ENCODE results near the gene NCKAP1.
"Not testable (repeated sequence)": the region's sequence is repeated elsewhere in the genome, so short reads cannot be mapped to it uniquely, and the experiment has no call there.

NCKAP1 gene

DNA sequence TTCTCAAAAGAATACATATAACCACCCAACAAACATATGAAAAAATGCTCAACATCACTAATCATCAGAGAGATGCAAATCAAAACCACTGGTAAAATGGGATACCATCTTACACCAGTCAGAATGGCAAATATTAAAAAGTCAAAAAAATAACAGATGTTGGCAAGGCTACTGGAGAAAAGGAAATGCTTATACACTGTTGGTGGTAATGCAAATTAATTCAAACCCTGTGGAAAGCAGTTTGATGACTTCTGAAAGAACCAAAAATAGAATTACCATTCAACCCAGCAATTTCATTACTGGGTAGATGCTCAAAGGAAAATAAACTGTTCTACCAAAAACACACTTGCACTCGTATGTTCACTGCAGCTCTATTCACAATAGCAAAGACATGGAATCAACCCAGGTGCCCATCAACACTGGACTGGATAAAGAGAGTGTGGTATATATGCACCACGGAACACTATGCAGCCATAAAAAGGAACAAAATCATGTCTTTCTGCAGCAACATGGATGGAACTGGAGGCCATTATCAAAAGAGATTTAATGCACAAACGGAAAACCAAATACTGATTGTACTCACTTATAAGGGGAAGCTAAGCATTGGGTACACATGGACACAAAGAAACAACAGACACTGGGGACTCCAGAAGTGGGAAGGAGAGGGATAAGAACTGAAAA, 38.8 kb downstream of the NCKAP1 start:
- DNase-seq = no peak

DNA sequence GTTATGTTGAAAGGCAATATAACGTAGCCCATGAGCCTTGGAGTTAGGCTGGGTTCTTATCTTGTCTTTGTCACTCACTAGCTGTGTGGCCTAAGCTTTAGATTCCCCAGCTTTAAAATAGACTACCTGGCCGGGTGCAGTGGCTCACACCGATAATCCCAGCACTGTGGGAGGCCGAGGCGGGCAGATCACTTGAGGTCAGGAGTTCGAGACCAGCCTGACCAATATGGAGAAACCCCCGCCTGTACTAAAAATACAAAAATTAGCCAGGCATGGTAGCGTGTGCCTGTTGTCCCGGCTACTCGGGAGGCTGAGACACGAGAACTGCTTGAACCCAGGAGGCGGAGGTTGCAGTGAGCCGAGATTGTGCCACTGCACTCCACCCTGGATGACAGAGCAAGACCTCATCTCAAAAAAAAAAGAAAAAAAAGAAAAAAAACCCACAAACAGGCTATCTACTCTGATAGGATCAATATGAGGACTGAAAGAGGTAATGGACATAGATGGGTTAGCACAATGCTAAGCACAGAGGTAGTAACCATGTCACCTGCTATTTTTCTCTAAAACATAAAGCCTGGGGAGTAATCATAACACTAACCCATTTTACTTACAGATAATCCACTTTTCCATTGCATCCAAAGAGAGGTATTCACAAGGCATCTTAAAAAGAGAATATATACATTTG, 43.9 kb downstream of the NCKAP1 start:
- DNase-seq = no peak

DNA sequence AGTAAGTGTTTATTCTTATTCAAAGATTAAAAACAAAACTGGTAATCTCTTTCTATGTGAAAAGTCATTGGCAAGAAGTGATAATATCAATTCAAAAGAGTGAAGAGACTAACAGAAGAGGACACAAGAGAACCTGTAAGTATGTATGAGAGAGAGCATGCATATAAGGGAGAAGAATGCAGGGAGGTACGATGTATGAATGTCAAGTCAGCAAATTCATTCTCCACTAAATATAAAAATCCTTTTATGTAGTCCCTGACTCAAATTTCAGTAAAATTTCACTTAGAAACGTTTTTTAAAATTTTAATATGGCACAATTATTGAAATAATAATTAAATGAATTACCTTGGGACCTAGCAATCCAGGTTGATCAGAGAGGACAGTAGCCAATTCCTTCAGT, 55.3 kb downstream of the NCKAP1 start:
- no peak for DNase-seq

DNA sequence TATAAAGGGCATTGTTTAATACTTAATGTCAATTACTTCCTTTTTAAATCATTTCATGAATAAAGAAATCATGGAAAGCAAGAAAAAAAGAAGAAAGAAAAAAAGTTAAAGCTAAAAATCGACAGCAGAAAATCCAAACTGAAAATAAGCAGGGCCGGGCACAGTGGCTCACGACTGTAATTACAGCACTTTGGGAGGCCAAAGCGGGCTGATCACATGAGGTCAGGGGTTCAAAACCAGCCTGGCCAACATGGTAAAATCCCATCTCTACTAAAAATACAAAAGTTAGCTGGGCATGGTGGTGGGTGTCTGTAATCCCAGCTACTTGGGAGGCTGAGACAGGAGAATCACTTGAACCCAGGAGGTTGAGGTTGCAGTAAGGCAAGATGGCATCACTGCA, 56.8 kb downstream of the NCKAP1 start:
- DNase-seq = not testable (repeated sequence)

DNA sequence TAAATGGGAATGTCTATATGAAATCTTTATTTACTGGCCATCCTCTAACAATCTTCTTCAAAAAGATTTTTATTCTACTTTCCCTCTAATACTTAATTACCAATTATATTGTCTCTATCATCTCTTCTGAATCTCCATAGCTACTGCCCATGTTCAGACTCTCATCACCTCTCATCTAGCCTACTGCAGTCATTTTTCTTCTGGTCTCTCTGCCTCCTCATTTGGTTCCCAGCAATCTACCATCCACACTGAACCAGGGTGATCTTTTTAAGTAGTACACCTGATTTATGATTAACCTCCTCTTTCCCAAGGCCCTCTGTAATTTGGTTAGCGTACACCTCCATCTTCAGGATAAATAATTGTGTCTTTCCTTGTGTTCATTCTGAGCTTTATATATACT, 57.6 kb downstream of the NCKAP1 start:
- DNase-seq = no peak

DNA sequence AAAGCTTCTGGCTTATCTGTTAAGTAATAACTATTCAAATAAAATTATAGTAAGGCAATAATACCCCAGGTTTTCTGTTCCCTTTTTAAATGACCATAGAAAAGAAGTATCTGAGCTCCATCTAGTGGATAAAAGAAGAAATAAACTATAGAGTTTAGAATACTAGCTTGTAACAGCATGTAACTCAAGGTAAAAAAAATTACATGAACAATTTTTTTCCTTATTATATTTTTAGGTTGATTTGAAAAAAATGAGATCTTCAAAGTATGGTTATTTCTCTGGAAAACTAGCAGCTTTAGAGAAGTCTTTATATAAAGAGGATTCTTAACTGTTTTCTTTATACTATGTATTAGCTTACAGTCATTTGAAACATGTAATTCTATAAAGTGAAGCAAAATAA, 58.1 kb downstream of the NCKAP1 start:
- DNase-seq = no peak

DNA sequence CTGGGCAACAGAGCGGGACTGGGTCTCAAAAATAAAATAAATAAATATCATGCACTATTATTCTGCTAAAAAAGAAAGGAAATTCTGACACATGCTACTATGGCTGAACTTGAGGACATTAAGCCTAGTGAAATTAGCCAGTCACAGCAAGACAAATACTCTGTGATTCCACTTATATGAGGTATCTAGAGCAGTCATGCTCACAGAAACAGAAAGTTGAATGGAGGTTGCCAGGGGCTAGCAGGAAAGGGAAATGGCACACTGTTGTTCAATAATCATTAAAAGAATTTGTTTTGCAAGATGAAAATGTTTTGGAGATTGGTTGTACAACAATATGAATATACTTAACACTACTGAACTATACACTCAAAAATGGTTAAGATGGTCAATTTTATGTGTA, 60.8 kb downstream of the NCKAP1 start:
- DNase-seq = no peak

DNA sequence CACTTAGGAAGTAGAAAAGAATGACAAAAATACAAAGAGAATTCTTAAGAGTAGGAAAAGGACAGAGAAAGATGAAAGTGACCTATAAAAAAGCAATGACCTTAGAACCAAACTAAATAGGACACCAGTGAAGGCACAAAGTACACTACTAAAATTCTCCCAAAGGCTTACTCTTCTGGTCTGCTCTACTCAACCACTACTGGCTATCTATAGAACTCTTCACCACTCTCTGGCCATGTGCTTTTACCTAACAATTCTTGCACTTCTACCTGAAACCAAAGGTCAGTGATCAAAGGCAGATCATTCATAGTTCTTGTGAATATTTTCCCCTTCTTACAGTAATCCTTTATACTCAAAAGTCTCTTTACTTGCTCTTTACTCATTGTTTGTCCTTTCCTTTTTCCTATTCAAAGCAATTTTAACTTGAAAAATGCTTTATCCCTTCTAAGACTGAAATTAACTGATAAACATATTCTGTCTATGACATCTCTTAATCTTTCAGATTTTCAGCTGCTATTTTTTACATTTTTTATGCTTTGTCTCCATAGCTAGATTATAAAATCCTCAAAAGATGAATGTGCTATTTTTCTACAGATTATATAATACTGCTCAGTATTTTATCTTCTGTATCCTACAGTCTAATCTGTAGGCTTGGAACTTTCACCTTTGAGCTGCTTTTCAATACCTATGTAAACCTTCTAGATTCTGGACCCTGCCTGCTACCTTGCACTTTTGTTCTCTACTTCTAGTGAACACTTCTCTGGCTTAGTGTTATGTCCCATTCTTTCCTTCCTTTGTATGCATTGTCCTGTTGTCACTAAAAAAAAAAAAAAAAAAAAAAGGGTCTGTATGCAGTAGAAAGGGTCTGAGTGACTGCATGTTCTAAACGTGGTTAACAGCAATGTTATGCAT, 64.6 kb downstream of the NCKAP1 start:
- no peak for DNase-seq

DNA sequence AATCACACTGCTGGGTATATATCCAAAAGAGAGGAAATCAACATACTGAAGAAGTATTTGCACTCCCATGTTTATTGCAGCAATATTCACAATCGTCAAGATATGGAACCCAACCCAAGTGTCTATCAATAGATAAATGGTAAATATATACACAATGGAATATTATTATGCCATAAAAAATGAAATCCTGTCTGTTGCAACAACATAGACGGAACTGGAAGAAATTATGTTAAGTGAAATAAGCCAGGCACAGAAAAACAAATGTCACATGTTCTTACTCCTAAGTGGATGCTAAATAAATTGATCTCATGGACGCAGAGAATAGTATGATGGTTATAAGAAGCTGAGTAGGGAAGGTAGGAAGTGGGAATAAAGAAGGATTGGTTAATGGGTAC, 65.7 kb downstream of the NCKAP1 start:
- no peak for DNase-seq

DNA sequence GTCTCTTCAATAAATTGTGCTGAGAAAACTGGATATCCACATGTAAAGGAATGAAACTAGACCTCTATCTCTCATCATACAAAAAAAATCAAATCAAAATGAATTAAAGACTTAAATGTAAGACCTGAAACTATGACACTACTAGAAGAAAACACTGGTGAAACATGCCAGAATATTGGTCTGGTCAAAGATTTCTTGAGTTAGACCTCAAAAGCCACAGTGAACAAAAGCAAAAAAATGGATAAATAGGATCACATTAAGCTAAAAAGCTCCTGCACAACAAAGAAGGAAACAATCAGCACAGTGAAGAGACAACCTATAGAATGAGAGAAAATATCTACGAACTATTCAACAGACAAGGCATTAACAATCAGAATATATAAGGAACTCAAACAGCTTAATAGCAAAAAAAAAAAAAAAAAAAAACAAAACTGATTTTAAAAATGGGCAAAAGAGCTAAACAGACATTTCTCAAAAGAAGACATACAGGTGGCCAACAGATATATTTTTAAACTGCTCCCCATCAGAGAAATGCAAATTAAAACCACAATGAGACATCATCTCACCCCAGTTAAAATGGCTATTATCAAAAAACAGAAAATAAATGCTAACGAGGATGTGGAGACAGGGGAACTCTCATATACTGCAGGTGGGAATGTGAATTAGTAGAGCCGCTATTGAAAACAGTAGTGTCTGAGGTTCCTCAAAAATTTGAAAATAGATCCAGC, 66.3 kb downstream of the NCKAP1 start:
- DNase-seq = no peak

DNA sequence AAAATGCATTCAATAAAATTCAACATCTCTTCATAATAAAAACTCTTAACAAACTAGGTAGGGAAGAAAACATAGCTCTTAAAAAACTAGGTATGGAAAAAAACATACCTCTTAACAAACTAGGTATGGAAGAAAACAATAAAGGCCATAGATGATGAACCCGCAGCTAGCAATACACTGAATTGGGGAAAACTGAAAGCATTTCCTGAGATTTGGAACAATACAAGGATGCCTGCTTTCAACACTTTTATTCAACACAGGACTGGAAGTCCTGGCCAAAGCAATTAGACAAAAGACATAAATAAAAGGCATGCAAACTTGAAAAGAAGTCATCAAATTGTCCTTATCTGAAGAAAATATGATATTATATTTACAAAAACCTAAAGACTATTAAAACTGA, 67.8 kb downstream of the NCKAP1 start:
- DNase-seq = no peak

DNA sequence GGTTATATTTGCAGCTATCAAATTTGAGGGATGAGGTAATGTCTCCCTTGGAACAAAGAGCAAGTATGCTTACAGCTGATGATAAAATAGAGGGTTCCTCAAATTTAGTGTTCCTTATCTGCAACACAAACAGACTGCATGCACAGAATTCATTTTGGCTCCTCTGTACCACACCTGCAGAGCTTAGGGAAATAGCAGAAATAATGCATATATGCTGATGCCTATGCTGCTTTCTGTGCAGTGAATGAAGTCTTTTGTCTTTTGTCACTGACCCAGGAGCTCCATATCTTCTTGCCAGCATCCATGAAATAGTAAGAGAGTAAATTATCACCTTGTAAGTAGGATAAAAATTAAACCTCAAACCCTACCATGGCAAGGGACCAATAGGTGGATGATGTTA, 69.8 kb downstream of the NCKAP1 start:
- no peak for DNase-seq

DNA sequence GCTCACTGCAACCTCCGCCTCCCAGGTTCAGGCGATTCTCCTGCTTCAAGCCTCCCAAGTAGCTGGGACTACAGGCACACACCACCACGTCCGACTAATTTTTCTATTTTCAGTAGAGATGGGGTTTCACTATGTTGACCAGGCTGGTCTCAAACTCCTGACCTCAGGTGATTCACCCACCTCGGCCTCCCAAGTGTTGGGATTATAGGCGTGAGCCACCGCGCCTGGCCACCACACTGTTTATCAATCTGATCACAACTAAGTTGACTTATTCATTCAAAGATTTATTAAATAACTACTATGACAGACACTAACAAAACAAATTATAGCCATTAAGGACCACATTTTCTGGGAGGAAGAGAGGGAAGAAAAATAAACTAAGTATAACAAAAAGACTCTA, 71.9 kb downstream of the NCKAP1 start:
- not testable (repeated sequence) for DNase-seq

DNA sequence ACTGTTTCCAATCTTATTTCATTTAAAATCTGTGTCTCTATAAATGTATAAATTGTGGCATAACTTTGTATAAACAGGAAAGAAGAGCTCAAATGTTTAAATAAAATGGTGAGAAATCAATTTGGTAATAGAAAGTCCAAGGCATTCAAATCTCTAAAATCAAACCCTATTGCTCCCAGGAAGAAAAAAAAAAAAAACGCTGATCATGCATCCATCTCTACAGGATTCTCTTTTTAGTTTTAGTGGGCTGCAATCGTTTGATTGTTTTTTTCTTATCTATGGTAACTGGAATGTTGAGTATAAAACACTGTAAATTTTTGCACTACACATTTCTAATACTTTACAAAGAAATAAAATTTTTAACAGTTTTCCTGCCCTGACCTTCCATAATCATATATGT, 75.6 kb downstream of the NCKAP1 start:
- no peak for DNase-seq

DNA sequence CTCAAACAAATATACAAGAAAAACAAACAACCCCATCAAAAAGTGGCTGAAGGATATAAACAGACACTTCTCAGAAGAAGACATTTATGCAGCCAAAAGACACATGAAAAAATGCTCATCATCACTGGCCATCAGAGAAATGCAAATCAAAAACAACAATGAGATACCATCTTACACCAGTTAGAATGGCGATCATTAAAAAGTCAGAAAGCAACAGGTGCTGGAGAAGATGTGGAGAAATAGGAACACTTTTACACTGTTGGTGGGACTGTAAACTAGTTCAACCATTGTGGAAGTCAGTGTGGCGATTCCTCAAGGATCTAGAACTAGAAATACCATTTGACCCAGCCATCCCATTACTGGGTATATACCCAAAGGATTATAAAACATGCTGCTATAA, 77.4 kb downstream of the NCKAP1 start:
- not testable (repeated sequence) for DNase-seq

DNA sequence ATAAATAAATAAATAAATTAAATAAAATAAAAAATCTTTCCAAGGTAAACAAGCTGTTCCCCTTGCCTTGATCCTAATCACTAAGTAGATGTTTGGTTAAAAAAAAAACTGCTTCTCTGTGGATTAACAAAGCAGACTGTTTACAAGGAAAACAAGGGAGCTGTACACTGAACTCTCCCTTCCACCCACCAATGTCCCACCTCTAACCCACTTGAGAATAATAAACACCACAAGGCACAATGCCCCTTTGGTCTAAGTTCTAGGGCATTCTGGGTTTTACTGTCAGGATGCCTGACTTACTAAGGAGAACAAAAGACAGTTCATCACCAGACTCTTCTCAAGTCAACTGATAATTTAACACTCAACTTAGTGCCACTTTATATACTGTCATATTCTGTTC, 83.5 kb downstream of the NCKAP1 start:
- DNase-seq = no peak

DNA sequence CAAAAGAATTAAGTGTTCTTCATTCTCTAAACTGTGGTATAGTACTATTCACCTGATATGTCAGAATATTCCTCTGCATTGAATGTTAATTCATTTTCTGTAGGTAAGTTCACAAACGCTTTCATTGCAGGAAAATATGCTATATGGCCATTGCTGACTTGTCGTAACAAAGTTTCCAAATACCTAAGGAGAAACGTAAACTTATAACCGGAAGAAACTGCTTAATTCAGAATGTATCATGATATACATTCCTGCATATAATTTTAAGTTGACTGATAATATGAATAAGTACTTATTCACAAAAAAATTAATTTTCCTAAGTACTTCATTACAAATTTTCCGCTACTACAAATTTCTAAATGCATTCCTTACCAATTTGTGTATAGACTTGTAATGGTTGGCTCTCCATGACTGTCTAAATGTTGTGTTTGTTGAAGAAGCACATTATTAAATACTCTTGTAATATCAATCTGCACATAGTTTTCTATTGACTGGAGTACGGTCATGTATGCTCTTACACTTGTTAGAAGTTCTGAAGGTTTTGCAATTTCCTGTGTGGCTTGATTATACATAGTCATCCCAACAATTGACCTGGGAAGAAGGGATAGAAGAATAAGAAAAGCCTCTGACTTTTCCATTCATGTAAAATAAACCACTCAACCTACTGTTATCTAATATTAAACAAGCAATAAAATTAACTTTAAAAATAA, 85.4 kb downstream of the NCKAP1 start:
- DNase-seq = no peak

DNA sequence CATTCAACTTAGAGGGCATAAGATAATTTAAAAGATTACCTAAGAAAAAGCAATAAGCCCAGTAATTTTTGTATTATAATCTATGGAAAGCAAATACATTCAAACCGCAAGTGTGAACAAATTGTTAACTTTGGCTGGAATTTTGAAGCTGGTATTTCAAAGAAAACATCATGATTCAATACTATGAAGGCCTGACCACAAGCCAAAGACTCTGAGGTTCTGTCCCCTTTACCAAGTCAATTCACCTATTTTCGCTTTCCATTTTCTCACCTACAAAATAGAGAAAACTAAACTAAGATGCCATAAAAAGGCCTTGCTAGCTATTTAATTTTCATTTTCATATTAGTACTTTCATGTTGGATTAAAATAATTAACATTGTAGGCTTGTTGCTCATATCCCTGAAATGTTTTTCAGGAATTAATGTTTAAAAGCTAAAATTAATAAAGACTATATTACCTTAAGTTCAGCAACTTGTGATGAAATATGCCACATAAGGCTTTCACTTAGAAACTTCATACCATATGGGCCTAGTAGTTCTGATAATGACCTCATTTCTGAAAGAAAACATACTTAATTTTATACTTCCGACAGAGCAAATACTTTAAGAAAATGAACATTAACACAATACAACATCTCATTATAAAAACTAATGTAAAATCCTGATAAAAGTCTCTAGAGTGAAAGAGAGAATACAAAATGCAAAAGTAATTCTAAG, 86.2 kb downstream of the NCKAP1 start:
- DNase-seq = no peak

DNA sequence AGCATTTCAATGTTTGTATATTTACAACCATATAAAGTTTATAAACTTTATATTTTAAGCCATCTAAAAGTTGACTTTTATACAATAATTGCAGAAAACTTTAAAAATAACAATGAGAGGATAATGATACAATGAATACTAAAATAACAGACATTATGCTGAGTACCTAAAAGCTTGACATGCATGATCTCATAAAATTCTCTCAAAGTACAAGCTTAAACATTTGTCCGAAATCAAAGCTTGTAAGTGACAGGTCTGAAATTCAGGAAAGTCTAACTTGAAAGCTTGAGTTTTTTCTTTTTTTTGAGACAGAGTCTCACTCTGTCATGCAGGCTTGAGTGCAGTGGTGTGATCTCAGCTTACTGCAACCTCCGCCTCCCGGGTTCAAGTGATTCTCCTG, 87.7 kb downstream of the NCKAP1 start:
- no peak for DNase-seq

DNA sequence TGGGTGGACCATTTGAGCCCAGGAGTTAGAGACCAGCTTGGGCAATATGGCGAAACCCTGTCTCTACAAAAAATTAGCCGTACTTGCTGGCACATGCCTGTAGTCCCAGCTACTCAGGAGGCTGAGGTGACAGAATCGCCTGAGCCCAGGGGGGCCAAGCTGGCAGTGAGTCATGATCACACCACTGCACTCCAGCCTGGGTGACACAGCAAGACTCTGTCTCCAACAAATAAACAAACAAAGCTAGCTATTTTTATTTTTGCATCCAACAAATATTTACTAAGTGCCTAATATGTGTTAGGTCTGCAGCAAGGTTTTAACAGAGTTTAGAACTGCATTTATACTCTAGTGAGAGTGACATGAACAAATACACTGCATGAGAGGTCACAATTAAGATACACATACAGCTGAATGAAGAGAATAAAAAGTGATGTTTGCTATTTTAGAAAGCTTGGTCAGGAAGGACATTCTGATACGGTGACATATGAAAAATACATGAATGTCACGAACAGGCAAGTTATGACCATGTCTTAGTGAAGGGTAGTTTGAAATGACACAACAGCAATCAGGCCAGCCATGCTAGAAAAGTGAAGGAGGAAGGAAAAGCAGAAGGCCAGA, 88.6 kb downstream of the NCKAP1 start:
- no peak for DNase-seq

DNA sequence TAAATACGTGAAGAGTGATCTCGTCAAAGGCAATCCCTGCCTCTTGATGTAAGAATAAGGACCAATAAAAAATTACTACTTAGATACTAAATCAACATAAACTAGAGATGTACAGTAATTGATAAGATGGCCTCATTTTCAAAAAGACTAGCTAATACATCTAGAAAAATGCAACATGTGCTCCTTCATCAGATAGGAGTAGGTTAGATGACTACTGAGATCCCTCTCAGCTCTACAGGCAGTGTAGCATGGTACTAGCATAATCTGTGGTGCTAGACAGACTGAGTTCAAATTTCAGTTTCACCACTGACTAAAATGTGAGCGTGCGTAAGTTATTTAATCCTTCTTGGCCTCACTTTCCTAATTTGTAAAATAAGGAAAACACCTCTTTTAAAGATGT, 89.2 kb downstream of the NCKAP1 start:
- no peak for DNase-seq

Measured in GOT3 (cell line).